Smooth muscle cell (in vitro differentiated cells): ENCODE results near the gene AKR1B1. TPM values are rescaled to one million over a fixed set of nuclear protein-coding genes. Genes with fewer than 3 reads are reported as not detected.
"Not testable (repeated sequence)": the region's sequence is repeated elsewhere in the genome, so short reads cannot be mapped to it uniquely, and the experiment has no call there.

Experiments
- DNase-seq: peaks from one replicate; lab custom pipeline; 2025; ENCODE audit not compliant: unreplicated experiment; lab: John Stamatoyannopoulos, UW
- H2AFZ ChIP-seq: fragments of 200-600 bp; sonication (generic); 2 replicates; pipeline ENCODE4 v1.6.0; 2016; ENCODE audit warnings: antibody characterized with exemption, low read depth, mild to moderate bottlenecking
- H3F3A ChIP-seq: fragments of 200-600 bp; sonication (generic); 2 replicates; pipeline ENCODE4 v1.6.0; 2017; ENCODE audit warnings: antibody characterized with exemption, low read depth
- H3K27ac ChIP-seq: fragments of 200-600 bp; sonication (generic); 2 replicates; pipeline ENCODE4 v1.5.1; 2016; ENCODE audit warnings: low read depth, mild to moderate bottlenecking
- H3K27me3 ChIP-seq: fragments of 200-600 bp; sonication (generic); 2 replicates; pipeline ENCODE4 v1.6.1; 2016; ENCODE audit warnings: low read depth, mild to moderate bottlenecking
- H3K36me3 ChIP-seq: fragments of 200-600 bp; sonication (generic); 2 replicates; pipeline ENCODE4 v1.5.1; 2016; ENCODE audit warnings: low read depth
- H3K4me1 ChIP-seq: fragments of 200-600 bp; sonication (generic); 2 replicates; pipeline ENCODE4 v1.5.1; 2016; ENCODE audit warnings: low read depth
- H3K4me2 ChIP-seq: fragments of 200-600 bp; sonication (generic); 2 replicates; pipeline ENCODE4 v1.6.0; 2016; ENCODE audit warnings: mild to moderate bottlenecking
- H3K4me3 ChIP-seq: fragments of 200-600 bp; sonication (generic); 2 replicates; pipeline ENCODE4 v1.5.1; 2016; ENCODE audit warnings: mild to moderate bottlenecking
- H3K79me2 ChIP-seq: fragments of 200-600 bp; sonication (generic); 2 replicates; pipeline ENCODE4 v1.6.0; 2016; ENCODE audit warnings: low read depth, mild to moderate bottlenecking
- H3K9ac ChIP-seq: fragments of 200-600 bp; sonication (generic); 2 replicates; pipeline ENCODE4 v1.6.0; 2016; ENCODE audit warnings: low read depth
- H3K9me3 ChIP-seq: fragments of 200-600 bp; sonication (generic); replicated peaks from 2 replicates; pipeline ENCODE4 v1.5.1; 2016; ENCODE audit warnings: low read depth
- H4K20me1 ChIP-seq: fragments of 200-600 bp; sonication (generic); 2 replicates; pipeline ENCODE4 v1.6.0; 2016; ENCODE audit warnings: low read depth
- CTCF ChIP-seq: fragments of 200-600 bp; sonication (generic); IDR thresholded peaks from 2 replicates; pipeline ENCODE4 v1.5.1; 2017; ENCODE audit warnings: borderline replicate concordance, mild to moderate bottlenecking, antibody characterized with exemption; ENCODE audit not compliant: insufficient read depth, poor library complexity, severe bottlenecking
- WGBS: methylation state at CpG from one replicate; pipeline ENCODE4 v1.1.7; 2016; ENCODE audit warnings: low lambda C conversion rate; 5-methylcytosine and 5-hydroxymethylcytosine counted together
- polyA plus RNA-seq: library from polyadenylated mRNA; unstranded; fragments of >200 nt; fragmentation: Nextera tagmentation; extraction: Ambion mirVana; gene quantifications from 2 replicates; pipeline ENCODE4 v1.2.1, GENCODE V29; 2016
- total RNA-seq: library from RNA; depleted of rRNA; stranded (reverse); fragments of >200 nt; gene quantifications from 2 replicates; pipeline ENCODE4 v1.2.3, GENCODE V29; 2014

The AKR1B1 gene
- total and polyA plus RNA-seq, 2 experiments from 2014 or later: 75.7 to 122 TPM

GRCh38 chr7:134495546-134495945 is 36.6 kb upstream of the AKR1B1 start:
- Histone ChIP-seq H3K79me2 (no peaks in the 10 kb centered on the region), H3K36me3 (no peaks in the 10 kb centered on the region), H3K9me3 (no peaks in the 10 kb centered on the region), H3K4me1 (no peaks in the 10 kb centered on the region), H3K4me3 (no peak overlapping the region), H3K9ac (no peak overlapping the region), H3K27me3 (peaks cover 11% of the 10 kb centered on the region), H4K20me1 (no peaks in the 10 kb centered on the region), H3K4me2 (no peak overlapping the region), H2AFZ (no peak overlapping the region), H3K27ac (no peak overlapping the region), H3F3A (no peaks in the 10 kb centered on the region)
- WGBS: 95% methylated on average over 1 of the region's 1 CpG
- TF ChIP-seq CTCF: no peak
- DNase-seq: no peak

DNA sequence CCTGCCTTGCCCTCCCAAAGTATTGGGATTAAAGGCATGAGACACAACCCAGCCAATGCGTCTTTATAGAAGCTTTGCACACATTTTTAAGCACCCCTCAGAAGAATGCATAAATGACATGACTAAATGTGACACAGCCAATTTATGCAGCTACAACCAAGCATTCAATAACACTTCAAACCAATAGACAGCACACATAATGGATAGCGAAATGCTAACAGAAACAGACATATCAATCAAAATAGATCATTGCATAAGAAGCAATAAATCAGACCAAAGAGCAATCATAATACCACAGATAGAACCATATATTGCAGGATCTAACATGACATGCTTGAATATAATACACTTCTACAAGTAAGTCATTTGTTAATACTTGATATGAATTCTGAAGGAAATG is 34.2 kb upstream of the AKR1B1 start:
- Histone ChIP-seq H3K27ac (no peak overlapping the region), H3K4me1 (no peaks in the 10 kb centered on the region), H3K27me3 (peaks cover 11% of the 10 kb centered on the region), H2AFZ (no peak overlapping the region), H3K9ac (no peak overlapping the region), H3K79me2 (no peaks in the 10 kb centered on the region), H3F3A (no peaks in the 10 kb centered on the region), H3K9me3 (no peaks in the 10 kb centered on the region), H4K20me1 (no peaks in the 10 kb centered on the region), H3K36me3 (no peaks in the 10 kb centered on the region), H3K4me2 (no peak overlapping the region), H3K4me3 (no peak overlapping the region)
- 88% methylated on average over 2 of the region's 2 CpGs for WGBS
- TF ChIP-seq CTCF: no peak
- DNase-seq: no peak

DNA sequence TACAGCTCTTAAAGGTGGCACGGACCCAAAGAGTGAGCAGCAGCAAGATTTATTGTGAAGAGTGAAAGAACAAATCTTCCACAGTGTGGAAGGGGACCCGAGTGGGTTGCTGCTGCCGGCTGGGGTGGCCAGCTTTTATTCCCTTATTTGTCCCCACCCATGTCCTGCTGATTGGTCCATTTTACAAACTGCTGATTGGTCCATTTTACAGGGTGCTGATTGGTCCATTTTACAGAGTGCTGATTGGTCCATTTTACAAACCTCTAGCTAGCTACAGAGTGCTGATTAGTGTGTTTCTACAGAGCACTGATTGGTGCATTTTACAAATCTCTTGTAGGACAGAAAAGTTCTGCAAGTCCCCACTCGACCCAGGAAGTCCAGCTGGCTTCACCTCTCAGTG is 28.8 kb upstream of the AKR1B1 start:
- H3K9ac ChIP-seq, H3K27me3 ChIP-seq, H3K4me2 ChIP-seq, H3K4me3 ChIP-seq, H3K27ac ChIP-seq, H3K9me3 ChIP-seq, H3K79me2 ChIP-seq, H3F3A ChIP-seq, H4K20me1 ChIP-seq, H3K36me3 ChIP-seq, DNase-seq, H2AFZ ChIP-seq, H3K4me1 ChIP-seq: not testable (repeated sequence)
- WGBS: 87% methylated on average over 4 of the region's 4 CpGs

DNA sequence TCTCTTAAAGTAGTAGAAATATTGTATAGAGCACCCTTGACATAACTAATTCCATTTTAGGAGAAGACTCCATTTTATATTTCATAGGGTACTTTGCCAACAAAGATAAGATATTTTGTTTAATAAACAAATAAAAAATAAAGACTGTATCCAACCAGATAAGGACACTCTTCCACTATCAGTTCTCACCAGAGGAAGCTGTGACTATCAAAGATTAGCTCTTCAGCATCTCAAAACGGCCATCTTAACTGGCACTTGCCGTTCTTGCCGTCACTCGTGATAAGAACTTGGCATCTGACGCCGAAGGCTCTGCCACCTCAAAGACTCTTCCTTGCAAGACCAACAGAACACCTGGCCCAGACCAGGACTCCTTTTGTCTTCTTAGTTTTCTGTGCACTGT is 26.3 kb upstream of the AKR1B1 start:
- H3K9me3 ChIP-seq: no peaks in the 10 kb centered on the region
- no peak overlapping the region for H3K9ac ChIP-seq
- no peak overlapping the region for H2AFZ ChIP-seq
- TF ChIP-seq CTCF: no peak
- DNase-seq: no peak
- H3K4me2 ChIP-seq: no peak overlapping the region
- 96% methylated on average over 6 of the region's 6 CpGs for WGBS
- no peaks in the 10 kb centered on the region for H3K27me3 ChIP-seq
- H3K27ac ChIP-seq: no peak overlapping the region
- H4K20me1 ChIP-seq: no peaks in the 10 kb centered on the region
- H3K79me2 ChIP-seq: no peaks in the 10 kb centered on the region
- H3F3A ChIP-seq: peaks cover 5% of the 10 kb centered on the region
- no peak overlapping the region for H3K4me3 ChIP-seq
- no peaks in the 10 kb centered on the region for H3K36me3 ChIP-seq
- H3K4me1 ChIP-seq: peaks cover 5% of the 10 kb centered on the region
